GM19239 (cell line): ENCODE results near the gene CETN1.

Experiments
- DNase-seq: peaks from one replicate; pipeline ENCODE4 v3.0.0; 2011; ENCODE audit warnings: low spot score; ENCODE audit not compliant: insufficient read length
- FAIRE-seq: peaks from 2 replicates; lab custom pipeline; 2011; peaks lifted over from hg19 to GRCh38; lab: Jason Lieb, UNC

Gene CETN1

DNA sequence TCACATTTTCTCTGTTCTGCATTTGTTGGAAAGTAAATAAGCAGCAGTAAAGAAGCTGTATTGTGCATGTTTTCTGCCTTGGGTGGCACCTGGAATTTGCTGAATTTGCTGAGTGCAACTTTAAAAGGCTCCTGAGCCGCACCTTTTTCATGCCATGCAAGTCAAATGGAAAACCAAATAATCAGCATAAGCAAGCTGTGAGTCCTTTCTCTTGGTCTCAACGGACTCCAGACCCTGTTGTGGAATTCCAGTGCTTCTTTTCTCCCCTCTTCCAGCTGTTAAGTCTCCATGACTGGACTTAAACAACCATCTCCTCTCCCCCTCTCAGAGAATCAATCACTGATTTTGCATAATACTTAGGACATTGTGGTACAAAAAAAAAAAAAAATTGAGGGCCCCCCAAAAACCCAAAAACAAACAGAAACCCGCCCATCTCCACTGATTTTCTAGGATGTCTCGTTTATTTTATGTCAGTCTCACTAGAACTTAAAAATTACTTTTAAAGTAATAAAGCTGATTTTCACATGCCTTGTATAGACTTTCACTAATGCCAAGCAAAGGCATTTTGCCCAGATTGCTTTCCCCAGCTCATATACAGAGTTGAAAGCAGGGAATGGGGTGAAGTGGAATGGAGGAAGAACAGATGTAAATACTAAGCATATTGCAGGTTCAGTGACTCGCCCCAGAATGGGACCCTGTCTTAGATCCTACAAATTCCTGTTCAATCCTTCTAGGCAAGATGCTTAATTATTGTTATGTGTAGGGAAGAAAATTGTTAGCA lies 5.1 kb upstream of the CETN1 start:
- DNase-seq (no peak), FAIRE-seq (no peak)

DNA sequence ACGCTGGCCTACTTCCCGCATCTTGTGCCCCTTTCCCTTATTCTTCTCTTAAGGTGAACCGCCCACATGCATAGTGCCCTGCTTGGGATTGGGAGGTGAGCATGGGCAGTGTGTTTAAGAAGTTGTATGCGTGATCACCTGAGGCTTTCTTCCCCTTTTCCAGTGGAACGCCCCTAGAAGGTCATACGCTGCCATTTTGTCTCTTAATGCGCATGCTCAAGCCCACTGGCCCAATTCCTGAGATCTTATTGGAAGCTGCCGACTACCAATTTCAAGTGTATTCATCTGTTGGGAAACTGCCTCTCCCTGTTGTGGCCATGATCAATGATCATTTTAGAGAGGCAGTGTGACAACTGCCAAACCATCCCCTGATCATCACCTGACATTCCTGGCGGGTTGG lies 3.3 kb upstream of the CETN1 start:
- no peak for DNase-seq
- FAIRE-seq: no peak

DNA sequence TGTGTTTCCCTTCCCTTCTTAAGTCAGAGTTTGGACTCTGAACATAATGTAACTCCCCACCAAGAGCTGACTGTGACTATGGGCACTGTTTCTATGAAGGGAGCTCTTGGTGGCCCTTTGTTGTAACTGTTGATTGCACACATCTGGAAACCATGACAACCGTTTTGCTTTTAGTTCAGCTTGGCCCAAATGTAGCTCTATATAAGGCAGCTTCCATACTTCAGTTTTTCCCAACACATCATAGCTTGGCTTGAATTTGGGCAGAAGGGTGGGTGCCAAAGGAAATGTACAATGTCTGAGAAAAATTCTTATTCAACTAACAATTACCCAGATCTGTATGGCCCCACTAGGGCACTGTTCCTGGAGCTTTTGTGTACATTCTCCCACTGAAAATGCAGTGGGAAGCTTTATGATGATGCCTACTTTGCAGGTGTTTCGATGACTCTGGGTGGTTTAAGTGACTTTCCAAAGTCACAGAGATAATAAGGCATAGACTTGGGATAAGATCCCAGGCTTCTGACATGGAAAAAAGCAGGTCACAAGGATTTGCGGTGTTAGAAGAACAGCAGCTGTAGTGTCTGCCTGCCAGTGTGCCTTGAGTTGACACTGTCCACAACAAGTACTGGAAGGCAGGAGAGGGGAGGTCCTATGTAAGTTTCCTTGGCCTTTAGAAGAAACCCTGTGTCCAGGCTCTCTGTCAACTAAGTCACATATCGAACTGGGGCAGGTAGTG lies 2.4 kb upstream of the CETN1 start:
- no peak for DNase-seq
- no peak for FAIRE-seq

DNA sequence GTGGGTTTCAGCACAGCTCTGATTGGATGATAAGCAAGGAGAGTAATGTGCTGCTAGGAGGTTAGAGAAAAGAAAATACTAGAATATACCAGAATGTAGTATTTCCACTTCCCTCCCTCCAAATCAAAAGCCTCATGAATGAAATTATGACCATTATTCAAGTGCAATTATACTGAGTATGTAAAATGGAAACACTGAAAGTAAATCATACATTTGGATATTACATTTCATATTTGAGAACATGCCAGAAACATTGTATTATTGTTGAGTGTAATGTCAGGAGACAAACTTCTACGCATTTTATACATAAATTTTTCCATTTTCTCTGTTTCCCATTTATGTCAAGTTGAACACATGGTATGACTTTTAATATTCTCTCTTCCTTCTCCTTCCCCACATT lies 942 bp upstream of the CETN1 start:
- no peak for DNase-seq
- no peak for FAIRE-seq

DNA sequence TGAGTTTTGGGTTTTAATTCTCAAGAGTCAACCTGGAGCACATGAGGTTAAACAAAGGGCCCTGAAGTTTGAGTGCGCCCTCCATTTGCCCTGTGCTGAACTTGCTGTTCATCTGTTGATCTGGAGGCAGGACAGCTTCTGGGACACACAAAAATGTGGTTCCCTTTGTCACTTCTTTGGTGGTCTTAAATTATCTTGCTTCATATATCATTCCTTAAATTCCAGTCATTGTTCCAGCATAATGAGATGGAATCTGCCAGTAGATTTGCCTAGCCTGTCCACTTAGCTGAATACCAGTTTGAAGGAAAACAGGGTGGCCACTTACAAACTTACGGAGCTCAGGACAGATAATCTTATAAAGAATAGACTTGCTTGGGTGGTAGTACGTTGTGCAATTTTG lies 916 bp downstream of the CETN1 start:
- no peak for DNase-seq
- no peak for FAIRE-seq

- DNase-seq: no peak
- FAIRE-seq: no peak
Observed at GRCh38 chr18:582465-582864, 2.3 kb downstream of the CETN1 start.

- no peak for FAIRE-seq
- DNase-seq: no peak
Observed at GRCh38 chr18:595068-595467, 14.9 kb downstream of the CETN1 start.

DNA sequence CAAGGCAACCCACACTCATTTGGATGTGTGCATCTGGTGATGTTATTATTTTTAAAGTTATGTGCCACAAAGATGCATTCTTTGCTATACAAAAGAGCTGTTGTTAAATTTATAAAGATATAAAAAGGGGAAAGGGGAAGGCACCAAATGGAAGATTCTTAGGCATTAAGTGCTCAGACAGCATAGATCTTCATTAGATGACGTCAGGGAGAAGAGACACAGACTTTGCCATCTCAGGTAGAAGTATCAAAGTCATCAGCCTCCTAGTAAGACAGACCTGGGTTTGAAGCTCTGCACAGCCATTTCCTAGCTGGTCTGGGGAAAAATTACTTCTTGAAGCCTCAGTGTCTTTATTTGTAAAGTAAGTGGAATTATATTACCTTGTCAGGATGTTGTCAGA lies 15.4 kb downstream of the CETN1 start:
- FAIRE-seq (no peak), DNase-seq (no peak)

DNA sequence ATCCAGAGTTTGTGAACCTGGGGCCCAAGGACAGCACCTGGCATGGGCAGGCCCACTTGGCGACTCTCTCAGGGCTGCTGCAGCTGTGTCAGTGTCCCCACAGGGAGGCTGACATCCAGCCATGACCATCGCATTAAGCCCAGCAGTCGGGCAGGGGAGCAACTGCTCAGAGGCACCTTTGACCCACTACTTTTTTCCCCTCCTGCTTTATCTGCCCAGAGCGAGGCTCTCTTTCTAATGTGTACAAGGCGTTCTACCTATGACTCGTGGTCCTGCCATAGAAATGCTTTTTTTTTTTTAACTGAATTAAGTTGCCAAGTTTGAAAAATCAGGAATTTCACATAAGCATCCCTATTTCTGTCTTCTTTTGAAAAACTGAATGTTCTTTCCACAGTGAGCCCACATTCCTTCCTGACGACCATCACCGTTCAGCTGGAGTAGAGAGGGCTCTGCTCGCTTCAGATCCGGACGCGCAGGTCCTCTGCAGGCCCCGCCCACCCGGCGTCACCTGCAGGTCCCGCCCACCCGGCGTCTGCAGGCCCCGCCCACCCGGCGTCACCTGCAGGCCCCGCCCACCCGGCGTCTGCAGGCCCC lies 16.2 kb downstream of the CETN1 start:
- FAIRE-seq (no peak), DNase-seq (no peak)

- DNase-seq (no peak), FAIRE-seq (no peak)
Observed at GRCh38 chr18:598124-598589, 18.0 kb downstream of the CETN1 start.

GRCh38 chr18:600107-600506 lies 19.9 kb downstream of the CETN1 start:
- DNase-seq: no peak
- no peak for FAIRE-seq

GRCh38 chr18:604771-605170 lies 24.6 kb downstream of the CETN1 start:
- DNase-seq: no peak
- no peak for FAIRE-seq

- FAIRE-seq: no peak
- no peak for DNase-seq
Observed at GRCh38 chr18:607930-608329, 27.8 kb downstream of the CETN1 start.

DNA sequence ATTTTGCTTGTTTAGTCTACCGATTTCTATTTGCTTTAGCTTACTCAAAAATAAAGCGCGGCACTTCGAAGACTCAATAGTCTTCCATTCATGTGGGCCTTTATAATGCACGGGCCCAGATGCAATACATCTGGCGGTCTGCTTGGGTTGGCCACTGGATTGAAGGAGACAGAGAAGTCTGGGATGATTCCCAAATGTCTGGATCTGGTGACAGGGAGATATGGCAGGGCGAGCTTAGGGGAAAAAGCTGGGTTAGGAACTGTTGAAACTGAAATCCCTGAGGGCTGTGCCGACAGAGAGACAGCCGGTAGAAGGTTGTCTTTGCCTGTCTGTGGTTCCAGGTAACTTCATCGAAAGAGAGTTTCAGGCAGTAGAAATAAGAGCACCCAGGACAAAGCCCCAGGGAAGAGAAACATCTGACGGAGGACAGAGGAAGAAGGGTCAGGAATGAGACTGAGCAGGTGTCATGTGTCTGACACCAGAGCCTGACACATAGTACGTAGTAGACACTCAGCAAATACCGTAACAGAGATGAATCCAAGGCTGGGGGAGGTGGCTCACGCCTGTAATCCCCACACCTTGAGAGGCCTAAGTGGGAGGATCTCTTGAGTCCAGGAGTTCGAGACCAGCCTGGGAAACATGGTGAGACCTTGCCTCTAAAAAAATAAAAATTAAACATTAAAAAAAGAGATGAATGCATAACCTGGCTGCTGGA lies 30.2 kb downstream of the CETN1 start:
- no peak for DNase-seq
- no peak for FAIRE-seq

- FAIRE-seq (no peak), DNase-seq (no peak)
Observed at GRCh38 chr18:612156-612555, 32.0 kb downstream of the CETN1 start.

- no peak for FAIRE-seq
- no peak for DNase-seq
Observed at GRCh38 chr18:614193-614592, 34.0 kb downstream of the CETN1 start.

- FAIRE-seq: no peak
- no peak for DNase-seq
Observed at GRCh38 chr18:615092-615521, 34.9 kb downstream of the CETN1 start.

DNA sequence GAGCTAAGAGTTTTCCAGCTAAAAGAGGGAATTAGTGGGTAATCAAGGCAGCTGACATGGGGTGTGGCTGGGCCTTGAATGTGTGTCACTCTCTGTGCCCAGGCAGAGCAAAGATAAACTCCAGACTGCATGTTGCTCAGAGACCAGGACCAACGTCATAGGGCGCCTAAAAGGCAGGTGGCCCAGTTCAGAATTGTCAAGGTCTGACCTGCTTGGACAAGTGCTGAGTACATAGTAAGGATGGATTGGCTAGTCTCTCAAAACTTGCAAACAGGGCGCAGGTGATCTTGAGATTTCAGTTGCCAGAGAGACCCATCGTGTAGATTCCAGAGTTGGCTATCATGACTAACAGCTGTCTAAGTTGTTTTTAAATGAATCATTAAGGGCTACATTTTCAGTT lies 35.6 kb downstream of the CETN1 start:
- FAIRE-seq: no peak

DNA sequence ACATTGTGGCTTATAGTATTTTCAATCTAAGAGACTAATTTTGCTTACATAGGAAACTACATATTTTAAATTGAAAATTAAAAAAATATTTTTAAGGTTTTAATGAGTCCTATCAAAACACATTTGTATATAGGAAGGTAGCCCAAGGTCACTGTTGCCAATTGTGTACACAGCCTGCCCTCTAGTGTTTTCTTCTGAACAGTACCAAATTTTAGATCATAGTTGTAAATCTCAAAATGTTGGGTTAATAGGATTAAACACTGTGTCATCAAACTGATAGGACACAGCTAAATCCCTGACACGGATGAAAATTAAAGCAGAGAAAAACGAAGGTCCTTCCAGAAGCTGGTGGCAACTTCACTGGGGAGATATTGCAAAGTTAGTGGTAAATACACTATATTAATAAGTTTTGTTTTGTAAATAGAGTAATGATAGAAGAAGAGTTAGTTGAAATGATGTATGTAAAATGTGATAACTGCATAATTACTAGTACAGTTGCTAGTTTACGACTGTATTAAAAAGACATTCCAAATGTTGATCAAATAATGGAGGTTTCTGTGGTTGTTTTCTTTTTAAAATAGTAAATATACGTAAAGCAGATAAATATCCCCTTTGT lies 36.3 kb downstream of the CETN1 start:
- FAIRE-seq (peak; percentile 81), DNase-seq (peak; percentile 23)

More for the DNA sequence above, 35.6 kb downstream of the CETN1 start:
- DNase-seq: no peak

- FAIRE-seq (no peak), DNase-seq (no peak)
Observed at GRCh38 chr18:617970-618504, 37.9 kb downstream of the CETN1 start.
